ENCODE results near the gene CUL2. TPM values are rescaled to one million over a fixed set of nuclear protein-coding genes. Genes with fewer than 3 reads are reported as not detected.

The CUL2 gene
- total and polyA plus RNA-seq, 8 donors, result 3.6 to 20.0 (median 12.8) TPM

GRCh38 chr10:35132727-35133126 is 42.6 kb upstream of the CUL2 start:
- no peak overlapping the region for H3K4me3 ChIP-seq
- 94 to 95% methylated on average over 2 of the region's 2 CpGs for WGBS, 2 donors
- TF ChIP-seq, protein P1, sequence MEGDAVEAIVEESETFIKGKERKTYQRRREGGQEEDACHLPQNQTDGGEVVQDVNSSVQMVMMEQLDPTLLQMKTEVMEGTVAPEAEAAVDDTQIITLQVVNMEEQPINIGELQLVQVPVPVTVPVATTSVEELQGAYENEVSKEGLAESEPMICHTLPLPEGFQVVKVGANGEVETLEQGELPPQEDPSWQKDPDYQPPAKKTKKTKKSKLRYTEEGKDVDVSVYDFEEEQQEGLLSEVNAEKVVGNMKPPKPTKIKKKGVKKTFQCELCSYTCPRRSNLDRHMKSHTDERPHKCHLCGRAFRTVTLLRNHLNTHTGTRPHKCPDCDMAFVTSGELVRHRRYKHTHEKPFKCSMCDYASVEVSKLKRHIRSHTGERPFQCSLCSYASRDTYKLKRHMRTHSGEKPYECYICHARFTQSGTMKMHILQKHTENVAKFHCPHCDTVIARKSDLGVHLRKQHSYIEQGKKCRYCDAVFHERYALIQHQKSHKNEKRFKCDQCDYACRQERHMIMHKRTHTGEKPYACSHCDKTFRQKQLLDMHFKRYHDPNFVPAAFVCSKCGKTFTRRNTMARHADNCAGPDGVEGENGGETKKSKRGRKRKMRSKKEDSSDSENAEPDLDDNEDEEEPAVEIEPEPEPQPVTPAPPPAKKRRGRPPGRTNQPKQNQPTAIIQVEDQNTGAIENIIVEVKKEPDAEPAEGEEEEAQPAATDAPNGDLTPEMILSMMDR (IDR thresholded peaks at IDR 0.05), result no peak
- intact Hi-C loops (cut with DNase I), result no loop called here
- no peaks in the 10 kb centered on the region for H3K9me3 ChIP-seq
- H3K27ac ChIP-seq, result no peak overlapping the region
- H3K27me3 ChIP-seq, result no peaks in the 10 kb centered on the region
- no peak for FAIRE-seq
- ATAC-seq, result no peak
- peaks cover 5 to 21% (median 8%) of the 10 kb centered on the region in 3 donors for H3K4me1 ChIP-seq
- no peak for DNase-seq
- no peaks in the 10 kb centered on the region for H3K36me3 ChIP-seq

GRCh38 chr10:35130663-35131062 is 40.5 kb upstream of the CUL2 start:
- WGBS, 2 donors, result 29 to 33% methylated on average over 4 of the region's 4 CpGs
- TF ChIP-seq, protein P1 (IDR thresholded peaks at IDR 0.05), result no peak
- Histone ChIP-seq H3K27me3 (no peaks in the 10 kb centered on the region), H3K36me3 (no peaks in the 10 kb centered on the region), H3K4me1 (peaks cover 5 to 25% (median 8%) of the 10 kb centered on the region in 3 donors), H3K27ac (no peak overlapping the region), H3K4me3 (no peak overlapping the region), H3K9me3 (no peaks in the 10 kb centered on the region)
- no peak for FAIRE-seq
- no peak for DNase-seq
- no peak for ATAC-seq
- intact Hi-C loops (cut with DNase I), result no loop called here

DNA sequence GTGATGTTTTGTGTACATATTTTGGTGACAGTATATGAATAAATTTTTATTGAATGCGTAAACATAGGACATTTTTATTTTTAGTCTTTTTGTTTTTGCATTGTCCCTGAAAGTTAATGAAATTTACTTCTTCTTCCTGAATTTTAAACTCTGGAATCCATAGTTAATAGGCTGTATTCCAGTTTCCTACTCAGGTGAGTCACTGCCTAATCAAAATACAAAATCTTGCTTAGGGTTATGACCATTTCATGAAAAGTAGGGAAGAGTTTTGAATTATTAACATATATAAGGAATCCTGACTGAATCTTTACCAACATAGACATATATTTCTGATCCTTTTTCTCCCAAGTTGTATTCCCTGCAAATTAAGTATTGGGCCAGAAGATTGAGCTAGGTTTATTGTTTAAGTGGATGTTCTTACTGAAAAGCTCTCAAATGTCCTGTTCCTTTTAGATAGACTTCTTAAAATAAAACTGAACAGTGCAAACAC is 39.1 kb upstream of the CUL2 start:
- 97% methylated on average over 1 of the region's 1 CpG for WGBS, 2 donors
- Histone ChIP-seq H3K27ac (peak overlapping the region in 1 of 4 donors; percentile 14), H3K36me3 (no peaks in the 10 kb centered on the region), H3K4me1 (peaks cover 5 to 25% (median 8%) of the 10 kb centered on the region in 3 donors), H3K4me3 (no peak overlapping the region), H3K27me3 (no peaks in the 10 kb centered on the region), H3K9me3 (no peaks in the 10 kb centered on the region)
- no peak for DNase-seq
- TF ChIP-seq, protein P1 (IDR thresholded peaks at IDR 0.05), result no peak
- intact Hi-C loops (cut with DNase I), result no loop called here
- ATAC-seq, result no peak
- no peak for FAIRE-seq

- Histone ChIP-seq H3K4me3 (peak overlapping the region; percentile 57 to 90 (median 70)), H3K9me3 (no peaks in the 10 kb centered on the region), H3K27ac (peak overlapping the region; percentile 96 to 98 (median 98)), H3K27me3 (no peaks in the 10 kb centered on the region), H3K4me1 (peaks cover 5 to 25% (median 8%) of the 10 kb centered on the region in 3 donors), H3K36me3 (no peaks in the 10 kb centered on the region)
- peak in 3 of 4 donors; percentile 6 to 27 (median 8) for ATAC-seq
- 0% methylated on average over 45 to 56 of the region's 56 CpGs for WGBS, 2 donors
- intact Hi-C loops (cut with DNase I), result no loop called here
- peak; percentile 45 to 84 (median 64) for DNase-seq
- TF ChIP-seq, protein P1 (IDR thresholded peaks at IDR 0.05), result no peak
- FAIRE-seq, result no peak
These were observed 37.2 kb upstream of the CUL2 start for GRCh38 chr10:35127289-35127891.
